HUDEP-2 (cell line): ENCODE measurements around the gene C8G.

Experiments
- DNase-seq, 76 experiments: peaks; one replicate each; lab custom pipeline; 2025; ENCODE audit not compliant: unreplicated experiment in 76 of 76; lab: John Stamatoyannopoulos, UW

The C8G gene

GRCh38 chr9:136920069-136920468 lies 25.0 kb upstream of the C8G start:
- DNase-seq: no peak

GRCh38 chr9:136920734-136921231 lies 24.3 kb upstream of the C8G start:
- DNase-seq: no peak

GRCh38 chr9:136921307-136921706 lies 23.7 kb upstream of the C8G start:
- DNase-seq: no peak

DNA sequence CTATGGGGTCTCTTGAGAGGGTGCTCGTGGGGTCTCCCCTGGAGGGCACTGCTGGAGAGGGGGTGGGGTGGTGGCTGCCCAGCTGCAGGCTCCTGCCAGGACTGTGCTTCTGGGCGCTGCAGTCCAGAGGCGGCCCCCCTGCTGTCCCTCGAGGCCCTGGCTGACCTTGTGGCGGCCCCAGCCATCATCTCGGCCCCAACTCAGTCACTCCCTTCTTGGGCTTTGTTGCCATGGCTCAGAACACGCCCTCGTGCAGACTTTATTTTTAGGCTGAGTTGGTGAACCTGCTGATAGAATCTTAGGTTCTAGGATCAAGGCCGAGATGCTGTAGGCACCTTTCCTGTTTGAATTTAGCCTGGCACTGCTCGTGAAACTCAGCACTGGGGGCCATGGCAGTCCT lies 23.3 kb upstream of the C8G start:
- no peak for DNase-seq

- DNase-seq: no peak
These were observed 22.5 kb upstream of the C8G start for GRCh38 chr9:136922540-136922939.

GRCh38 chr9:136923881-136924280 lies 21.2 kb upstream of the C8G start:
- DNase-seq: no peak

DNA sequence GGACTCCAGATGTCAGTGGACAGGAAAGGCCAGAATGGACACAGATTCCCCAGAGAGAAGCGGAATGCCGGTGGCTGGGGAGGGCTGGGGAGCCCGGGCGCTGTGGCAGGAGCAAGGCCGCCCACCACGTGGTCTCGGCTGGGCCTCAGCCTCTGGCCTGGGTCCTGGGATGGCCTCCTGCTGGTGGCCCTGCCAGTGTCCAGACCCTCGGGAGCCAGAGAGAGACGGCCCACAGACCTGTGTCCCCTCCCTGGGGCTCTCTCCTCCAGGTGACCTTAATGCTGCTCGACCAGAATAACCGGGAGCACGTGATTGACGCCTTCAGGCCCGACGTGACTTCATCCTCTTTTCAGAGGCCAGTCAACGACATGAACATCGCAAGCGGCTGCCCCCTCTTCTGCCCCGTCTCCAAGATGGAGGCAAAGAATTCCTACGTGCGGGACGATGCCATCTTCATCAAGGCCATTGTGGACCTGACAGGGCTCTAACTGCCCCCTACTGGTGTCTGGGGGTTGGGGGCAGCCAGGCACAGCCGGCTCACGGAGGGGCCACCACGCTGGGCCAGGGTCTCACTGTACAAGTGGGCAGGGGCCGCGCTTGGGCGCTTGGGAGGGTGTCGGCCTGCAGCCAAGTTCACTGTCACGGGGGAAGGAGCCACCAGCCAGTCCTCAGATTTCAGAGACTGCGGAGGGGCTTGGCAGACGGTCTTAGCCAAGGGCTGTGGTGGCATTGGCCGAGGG lies 19.5 kb upstream of the C8G start:
- no peak for DNase-seq

- DNase-seq: no peak
These were observed 18.8 kb upstream of the C8G start for GRCh38 chr9:136926154-136926704.

- DNase-seq: no peak
These were observed 18.3 kb upstream of the C8G start for GRCh38 chr9:136926749-136927148.

DNA sequence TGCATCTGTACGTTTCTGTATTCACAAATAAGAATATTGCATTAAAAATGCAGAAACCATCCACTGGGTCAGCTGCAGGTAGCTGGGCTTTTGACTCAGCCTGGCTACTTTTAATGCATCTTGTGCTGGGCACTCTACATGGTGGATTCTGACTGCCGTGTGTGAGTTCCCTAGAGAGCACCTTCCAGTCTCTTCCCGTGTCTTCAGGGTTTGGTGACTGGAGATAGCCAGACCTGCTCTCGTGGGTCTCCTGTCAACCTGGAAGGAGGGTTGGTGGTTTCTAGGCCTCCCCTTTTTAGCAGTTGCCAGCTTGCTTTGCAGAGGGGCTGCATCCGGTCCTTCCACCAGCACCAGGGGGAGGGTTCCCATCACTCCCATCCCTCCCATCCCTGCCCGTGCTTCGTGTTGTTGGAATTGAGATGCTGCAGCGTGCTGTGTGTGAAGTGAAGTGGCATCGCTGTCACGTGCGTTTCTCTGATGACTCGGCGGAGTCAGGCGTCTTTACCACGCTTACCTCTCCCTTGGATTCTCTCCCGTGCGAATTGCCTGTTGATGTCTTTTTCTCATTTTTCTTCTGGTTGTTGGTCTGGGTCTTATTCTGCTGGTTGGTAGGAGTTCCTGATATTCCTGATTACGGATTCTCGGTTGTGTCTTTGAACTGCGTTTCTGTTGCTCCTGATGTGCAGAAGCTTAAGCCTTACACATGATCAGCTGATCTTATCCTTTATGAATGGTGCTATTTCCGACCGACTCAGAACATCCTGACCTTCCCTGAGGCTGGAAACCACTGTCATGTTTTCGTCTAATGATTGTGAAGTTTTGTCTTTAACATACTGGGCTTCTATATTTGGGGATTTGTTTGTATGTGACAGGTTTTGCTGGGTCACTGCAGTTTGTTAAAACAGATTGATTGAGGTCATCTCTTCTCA lies 17.4 kb upstream of the C8G start:
- DNase-seq: no peak

GRCh38 chr9:136928591-136928990 lies 16.5 kb upstream of the C8G start:
- no peak for DNase-seq

DNA sequence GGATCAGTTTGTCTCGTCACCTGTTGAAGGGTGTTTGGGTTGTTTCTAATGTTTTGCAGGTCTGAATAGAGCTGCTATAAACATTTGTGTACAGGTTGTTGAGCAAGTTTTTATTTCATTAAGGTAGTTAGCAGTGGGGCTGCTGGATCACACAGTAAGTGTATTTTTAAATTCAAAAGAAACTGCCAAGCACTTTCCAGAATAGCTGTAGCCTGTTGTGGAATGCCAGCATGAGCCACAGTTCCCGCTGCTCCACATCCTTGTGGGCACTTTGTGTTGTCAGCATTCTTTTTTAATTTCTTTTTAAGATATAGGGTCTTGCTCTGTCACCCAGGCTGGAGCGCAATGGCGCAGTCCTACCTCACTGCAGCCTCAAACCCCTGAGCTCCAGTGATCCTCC lies 15.0 kb upstream of the C8G start:
- no peak for DNase-seq

DNA sequence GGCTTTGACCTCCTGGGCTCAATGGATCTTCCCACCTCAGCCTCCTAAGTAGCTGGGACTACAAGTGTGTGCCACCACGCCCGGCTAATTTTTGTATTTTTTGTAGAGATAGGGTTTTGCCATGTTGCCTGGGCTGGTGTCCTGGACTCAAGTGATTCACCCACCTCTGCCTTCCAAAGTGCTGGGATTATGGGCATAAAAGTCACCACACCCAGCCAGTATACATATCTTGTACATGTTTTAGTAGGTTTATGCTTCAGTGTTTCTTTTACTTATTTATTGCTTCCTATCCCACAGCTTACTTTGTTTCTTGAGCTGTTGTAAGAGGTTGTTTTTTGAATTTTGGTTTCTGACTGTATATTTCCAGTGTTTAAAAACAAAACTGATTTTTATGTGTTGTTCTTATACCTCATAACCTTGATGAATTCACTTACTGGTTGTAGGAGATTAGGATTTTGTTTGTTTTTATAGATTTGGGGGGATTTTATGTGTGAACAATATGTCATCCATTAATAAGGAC lies 13.4 kb upstream of the C8G start:
- DNase-seq: no peak

GRCh38 chr9:136934277-136934676 lies 10.8 kb upstream of the C8G start:
- DNase-seq: no peak

- no peak for DNase-seq
These were observed 9.4 kb upstream of the C8G start for GRCh38 chr9:136935651-136936050.

DNA sequence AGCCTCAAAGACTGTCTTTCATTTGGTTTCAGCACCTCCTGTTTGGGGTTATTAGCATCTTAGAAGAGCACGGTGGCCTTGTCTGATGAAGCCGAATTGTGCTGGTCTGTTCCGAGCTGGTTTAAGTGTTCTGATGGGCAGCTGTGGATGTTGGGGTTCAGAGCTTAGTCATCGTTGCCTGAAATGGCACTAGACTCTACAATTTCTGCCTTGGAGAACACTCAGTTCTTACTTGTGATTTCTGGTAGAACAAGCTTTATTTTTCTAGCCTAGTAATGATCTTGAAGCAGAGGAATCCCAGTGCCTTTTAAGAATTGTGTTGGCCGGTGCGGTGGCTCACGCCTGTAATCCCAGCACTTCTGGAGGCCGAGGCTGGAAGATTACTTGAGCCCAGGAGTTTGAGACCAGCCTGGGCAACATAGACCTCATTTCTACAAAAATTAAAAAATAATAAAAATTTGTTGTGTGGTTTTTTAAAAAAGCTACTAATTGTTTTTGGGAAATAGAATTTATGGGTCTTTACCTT lies 8.3 kb upstream of the C8G start:
- DNase-seq: no peak

DNA sequence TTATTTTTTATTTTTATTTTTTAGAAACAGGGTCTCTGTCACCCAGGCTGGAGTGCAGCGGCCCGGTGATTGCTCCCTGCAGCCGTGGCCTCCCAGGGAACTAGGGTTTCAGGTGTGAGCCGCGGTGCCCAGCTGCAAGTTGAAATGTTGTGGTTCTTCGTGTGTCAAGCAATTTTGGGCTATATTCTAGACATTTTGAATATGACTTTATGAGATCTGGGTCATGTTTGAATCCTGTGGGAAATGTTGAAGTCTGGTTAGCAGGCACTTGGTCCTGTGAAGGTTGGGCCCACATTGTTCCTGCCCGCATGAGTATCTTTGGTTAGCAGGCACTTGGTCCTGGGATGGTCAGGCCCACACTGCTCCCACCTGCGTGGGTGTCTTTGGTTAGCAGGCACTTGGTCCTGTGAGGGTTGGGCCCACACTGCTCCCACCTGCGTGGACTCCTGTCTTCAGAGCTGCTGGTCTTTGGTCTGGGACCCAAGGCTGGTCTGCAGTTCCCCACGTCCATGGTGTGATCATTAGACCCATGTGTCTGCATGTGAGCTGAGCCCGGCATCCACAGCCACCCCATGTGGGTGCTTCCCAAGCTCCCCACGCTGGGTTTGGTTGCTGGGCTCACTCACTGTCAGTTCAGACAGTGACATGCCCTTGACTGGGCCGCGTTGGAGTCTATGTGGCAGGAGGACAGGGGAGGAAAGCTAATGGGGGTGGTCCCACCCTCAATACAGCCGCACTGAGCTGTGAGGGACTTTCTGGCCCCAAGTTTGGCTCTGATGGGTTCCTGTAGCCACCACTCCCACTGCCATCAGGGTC lies 7.6 kb upstream of the C8G start:
- no peak for DNase-seq

DNA sequence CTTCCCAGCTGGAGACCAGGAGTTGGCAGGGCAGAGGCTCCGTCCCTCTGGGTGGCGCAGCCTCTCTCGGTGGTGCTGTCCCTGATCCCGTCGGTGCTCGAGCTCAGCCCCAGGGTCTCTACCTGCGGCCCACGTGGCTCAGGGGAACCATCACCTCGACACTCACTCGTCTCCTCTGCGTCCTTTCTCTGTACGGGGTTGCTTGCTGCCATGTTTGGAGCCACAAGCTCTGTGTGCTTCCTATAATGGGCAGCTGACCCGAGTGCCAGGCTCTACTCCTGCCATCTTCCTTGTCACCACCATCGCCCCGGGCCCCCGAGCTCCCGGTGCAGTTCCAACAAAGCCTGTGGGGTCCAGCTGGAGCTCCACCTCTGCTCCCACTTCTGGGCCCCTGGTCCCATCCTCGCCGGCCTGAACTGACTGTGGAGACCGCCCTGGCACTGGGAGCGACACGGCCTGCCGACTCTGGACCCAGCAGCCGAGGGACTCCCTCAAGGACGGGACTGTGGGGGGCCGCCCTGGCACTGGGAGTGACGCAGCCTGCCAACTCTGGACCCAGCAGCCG lies 5.5 kb upstream of the C8G start:
- no peak for DNase-seq

DNA sequence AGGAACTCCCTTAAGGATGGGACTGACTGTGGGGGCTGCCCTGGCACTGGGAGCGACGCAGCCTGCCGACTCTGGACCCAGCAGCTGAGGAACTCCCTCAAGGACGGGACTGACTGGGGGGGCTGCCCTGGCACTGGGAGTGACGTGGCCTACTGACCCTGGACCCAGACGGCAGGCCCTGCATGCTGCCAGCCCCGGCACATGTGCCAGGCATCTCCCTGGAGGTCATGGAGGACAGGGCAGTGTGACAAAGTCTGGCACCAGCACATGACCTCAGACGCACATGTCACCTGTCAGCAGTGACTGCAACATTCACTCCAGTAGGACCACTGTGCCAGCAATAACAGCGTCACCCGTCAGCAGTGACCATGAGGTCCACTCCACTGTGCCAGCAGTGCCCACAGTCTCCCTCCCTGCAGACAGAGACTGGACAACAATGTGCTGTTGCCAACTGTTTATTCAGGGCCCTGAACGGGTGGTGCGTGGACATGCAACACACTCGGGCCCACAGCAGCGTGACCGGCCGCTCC lies 5.0 kb upstream of the C8G start:
- DNase-seq: no peak
